ENCODE measurements around the gene L3HYPDH.
"Not testable (repeated sequence)": the region's sequence is repeated elsewhere in the genome, so short reads cannot be mapped to it uniquely, and the experiment has no call there.

Gene L3HYPDH

DNA sequence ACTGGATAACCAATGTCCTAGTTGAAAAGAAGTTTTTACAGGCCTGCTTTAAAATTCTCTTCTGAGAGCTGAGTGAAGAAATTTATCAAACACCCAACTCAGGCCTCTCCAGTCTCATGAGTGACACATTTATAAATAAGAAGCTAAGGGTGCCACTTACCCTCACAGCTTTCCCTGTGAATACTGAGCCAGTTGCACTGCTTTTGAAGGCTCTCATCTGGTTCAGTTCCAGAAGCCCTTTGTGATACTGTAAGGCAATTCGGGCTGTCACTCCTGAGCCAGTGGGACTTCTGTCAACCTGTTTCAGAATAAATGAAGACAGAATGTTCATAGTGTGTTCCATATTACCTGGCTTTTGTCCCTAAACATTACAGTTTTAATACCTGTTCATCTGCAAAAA lies 8.5 kb downstream of the L3HYPDH start:
- no peak for DNase-seq

DNA sequence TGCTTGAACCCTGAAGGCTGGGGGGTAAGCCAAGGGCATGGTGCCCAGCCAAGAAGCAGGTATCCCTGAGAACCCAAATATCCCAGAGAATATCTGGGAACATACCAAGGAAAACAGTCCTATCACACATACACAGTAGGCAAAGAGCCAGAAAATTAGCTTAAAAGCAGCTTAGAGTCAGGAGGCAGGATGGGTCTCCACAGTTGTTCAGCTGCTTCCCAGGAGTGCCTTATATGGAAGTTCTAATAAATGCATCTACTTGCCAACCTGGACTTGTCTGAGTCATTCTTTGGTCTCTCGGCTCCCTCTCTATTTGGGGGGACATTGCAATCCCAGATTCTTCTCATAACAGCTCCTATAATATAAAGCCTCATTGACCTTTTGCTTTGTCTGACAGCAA lies 10.0 kb downstream of the L3HYPDH start:
- DNase-seq = no peak

DNA sequence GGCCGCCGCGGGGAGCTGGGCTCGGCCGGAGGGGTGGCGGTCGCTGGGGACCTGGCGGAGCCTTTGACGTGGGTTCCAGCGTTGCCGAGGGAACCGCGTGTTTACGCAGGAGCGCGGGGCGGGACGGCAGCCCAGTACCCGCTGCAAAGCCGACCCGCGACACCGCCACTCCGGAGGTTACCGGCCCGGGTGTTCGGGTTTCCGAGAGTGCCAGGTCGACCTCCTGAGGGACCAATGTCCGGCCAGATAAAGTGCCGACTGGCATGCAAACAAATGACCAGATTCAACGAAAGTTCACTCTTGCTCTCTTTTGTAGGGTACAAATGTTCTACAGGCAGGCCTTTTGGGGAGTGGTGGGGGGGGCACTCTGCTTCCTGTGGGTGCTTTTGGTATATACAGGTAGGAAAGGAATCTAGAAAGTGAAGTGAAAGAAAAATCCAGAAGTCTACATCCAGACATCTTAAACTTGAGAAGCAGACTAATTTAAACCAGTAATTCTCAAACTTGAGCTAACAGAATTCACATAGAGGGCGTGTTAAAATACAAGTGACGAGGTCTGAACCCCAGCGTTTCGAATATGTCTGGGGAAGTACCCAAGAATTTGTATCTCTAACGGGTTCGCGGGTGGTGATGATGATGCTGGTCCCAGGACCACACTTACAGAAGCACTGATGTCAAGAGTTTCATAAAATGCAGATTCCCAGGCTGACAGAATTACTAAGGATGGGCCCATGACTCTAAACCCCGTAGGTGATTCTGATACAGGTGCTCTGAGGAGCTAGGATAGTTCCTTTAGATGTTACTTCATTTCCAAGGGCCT lies 18.7 kb downstream of the L3HYPDH start, which contains the start of gene GPR135:
Gene GPR135 (minus strand): TSS at position 65 of the 820 bp plus-strand sequence. CDS start 154 bp downstream, outside the sequence.
- DNase-seq = peak; percentile 11 to 40

DNA sequence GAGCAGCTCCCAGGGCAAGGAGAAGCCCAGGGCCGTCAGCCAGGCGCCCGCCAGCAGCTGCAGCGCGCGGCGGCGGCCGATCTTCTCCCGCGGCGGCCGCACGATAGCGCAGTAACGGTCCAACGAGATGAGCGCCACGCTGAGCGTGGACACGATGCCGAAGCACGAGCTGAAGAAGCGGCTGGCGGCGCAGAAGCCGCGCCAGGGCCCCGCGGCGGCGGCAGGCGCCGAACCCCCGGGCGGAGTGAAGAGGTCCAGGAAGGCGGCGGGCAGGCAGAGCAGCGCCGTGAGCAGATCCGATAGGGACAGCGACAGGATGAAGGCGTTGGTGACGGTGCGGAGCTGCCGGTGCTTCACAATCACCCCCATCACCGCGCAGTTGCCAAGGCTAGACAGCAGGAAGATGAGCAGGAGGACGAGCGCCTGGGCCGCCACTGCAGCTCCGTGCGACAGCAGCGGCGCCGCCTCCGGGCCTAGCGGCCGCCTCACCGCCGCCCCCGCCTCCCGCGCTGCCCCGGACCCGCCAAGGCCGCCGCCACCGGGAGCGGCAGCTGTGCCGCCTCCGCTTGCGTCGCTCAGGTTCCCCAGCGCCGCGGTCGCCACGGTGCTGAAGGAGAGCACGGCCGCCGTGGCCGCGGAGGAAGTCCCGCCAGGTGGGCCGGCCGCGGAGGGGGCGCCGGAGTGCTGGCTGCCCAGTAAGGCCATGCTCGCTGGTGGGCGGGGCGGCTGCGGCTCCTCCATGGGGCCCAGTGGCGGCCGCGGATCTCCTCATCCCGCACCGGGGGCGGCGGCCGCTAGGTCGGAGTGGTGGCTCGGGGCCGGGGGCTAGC lies 19.5 kb downstream of the L3HYPDH start:
- DNase-seq = peak in 1 of 2 experiments; percentile 46

DNA sequence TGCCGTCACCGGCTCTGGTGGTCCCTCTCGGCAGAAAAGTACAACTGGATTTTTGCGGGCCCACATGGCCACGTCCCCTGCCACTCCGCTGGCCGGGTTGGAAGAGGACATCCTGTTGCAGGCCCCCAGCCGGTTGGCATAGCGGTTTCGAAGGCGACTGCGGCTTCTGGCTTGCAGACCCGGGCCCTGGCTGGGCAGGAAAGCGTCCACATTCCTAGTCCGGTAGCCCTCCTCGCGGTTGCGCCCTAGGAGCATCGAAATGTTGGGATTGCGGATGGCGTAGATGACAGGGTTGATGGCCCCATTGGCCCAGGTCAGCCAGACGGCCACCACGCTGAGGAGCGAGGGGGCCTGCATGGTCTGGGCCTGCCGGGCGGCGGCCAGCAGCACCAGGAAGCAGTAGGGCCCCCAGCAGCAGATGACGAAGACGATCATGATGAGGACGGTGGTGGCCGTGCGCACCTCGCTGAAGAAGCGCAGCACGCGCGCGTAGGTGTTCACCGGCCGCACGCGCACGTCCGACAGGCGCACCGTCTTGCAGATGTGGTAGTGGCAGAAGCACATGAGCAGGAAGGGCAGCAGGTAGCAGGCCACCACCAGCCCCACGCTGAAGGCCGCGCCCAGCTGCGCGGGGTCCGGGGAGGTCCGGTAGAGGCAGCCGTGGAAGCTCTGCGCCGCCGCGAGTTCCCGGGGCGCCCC lies 20.3 kb downstream of the L3HYPDH start:
- DNase-seq = no peak

DNA sequence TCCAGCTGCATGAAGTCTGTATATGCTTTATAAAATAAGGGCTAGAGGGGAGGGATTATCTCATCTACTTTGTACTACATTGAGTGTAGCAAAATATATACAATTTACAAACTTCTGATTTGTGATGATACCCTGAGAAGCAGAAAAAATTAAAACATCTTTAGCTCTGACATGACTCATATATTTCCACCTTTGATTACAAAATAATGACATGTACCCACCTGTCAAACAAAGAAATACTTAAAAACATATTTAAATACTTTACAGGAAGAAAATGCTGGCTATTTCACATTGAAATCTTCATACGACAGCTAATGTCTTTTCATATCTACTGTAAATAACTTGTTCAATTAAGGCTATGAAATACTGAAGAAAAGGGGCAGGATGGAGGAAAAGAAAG lies 22.3 kb downstream of the L3HYPDH start:
- no peak for DNase-seq

DNA sequence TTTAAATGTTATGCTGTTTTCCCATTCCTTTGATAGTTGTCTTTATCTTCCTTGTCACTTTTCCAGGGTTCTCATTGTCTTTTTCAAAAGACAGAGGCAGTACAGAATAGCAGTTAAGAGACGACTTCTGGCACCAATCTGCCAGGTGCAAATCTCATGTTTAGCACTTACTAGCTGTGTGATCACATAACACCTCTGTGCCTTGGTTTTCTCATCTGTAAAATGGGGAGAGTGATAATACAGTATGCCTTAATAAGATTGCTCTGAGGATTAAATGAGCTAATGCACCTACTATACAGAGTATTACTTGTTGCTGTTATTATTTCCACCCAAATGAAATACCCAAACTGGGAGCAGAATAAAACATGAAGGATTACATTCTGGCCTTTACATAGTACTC lies 23.8 kb downstream of the L3HYPDH start:
- DNase-seq = no peak

DNA sequence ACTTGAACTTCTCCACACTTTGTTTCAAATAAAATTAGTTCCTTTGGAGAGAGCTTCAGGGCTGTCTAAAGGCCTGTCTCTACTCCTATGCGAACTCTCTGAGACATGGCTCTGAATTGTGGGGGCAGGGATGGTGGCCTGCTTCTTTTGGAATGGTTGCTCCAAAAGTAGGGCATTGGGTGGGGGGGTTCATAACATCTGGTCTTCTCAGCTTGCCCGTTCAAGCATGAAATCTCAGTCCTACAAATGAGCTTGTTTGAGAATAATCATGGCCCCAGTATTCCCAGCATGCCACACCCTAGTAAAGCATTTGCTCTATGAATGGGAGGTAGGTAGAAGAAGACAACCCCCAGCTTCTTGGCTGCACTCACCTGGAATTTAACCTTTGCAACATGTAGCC lies 25.7 kb downstream of the L3HYPDH start:
- DNase-seq = no peak

DNA sequence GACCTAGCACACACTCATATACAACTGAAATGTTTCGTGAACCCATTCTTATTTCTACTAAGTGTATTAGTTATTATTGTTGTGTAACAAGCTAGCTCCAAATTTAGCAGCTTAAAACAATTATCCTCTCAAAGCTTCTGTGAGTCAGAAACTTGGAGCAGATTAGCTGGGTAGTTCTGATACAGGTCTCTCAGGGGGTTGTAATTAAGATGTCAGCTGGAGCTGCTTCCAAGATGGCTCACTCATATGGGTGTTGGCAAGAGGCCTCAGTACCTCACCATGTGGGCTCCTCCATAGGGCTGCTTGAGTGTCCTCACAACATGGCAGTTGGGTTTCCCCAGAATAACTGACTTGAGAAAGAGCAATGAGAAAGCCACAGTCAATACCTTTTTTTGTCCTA lies 28.8 kb downstream of the L3HYPDH start:
- no peak for DNase-seq

DNA sequence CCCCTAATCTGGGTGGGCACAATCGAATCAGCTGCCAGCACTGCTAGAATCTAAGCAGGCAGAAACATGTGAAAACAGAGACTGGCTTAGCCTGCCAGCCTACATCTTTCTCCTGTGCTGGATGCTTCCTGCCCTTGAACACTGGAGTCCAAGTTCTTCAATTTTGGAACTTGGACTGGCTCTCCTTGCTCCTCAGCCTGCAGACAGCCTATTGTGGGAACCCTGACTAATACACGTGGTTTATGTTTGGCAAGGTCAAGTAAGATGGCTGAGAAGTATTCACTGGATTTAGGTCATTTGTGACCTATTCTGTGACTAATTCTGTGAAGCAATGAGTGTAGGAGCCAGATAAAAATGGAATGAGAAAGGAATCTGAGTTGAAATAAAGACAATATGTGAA lies 30.1 kb downstream of the L3HYPDH start:
- DNase-seq = no peak

DNA sequence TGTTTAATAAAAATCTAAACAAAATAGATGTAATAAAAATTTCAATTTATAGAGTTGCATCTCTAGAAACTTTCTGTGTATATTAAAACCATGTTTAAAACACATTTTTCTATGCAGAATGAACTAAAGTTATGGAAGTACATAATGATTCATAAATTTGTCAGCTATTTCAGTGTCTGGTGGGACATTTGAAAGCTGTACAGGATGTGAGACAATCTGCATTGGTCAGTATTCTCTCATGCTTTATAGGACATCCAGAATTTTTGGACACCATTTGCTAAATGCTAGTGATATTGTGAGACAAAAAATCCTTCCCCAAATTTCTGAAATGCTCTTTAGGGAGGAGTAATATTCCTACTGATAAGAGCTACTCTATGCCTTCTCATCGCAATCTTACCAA lies 32.4 kb downstream of the L3HYPDH start:
- DNase-seq = no peak

DNA sequence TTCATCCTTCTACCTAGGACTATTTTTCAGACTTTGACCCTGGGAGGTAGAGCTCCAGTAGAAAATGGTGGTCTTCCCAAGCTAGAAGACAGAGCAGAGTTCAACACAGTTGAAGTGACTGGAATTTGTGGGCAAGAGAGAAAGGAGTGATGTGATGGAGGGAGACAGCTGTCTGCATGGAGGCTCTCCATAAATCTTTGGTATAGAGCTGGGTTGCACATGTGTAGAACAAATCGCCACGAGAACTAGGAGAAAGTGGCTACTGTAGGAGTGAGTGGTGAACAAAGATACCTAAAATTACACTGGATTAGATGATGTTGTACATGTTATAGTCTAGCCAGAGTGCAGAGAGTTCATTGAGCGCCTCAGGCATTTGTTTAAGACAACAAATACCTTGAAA lies 33.5 kb downstream of the L3HYPDH start:
- no peak for DNase-seq

DNA sequence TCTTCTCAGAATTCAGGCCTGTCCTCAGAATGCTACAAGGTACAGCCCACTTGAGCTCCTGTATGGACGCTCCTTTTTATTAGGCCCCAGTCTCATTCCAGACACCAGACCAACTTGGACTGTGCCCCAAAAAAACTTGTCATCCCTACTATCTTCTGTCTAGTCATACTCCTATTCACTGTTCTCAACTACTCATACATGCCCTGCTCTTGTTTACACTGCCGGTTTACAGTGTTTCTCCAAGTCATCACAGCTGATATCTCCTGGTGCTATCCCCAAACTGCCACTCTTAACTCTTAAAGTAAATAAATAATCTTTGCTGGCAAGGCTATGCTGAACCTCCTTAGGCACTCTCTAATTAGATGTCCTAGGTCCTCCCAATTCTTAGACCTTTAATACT lies 35.5 kb downstream of the L3HYPDH start:
- DNase-seq = not testable (repeated sequence)

DNA sequence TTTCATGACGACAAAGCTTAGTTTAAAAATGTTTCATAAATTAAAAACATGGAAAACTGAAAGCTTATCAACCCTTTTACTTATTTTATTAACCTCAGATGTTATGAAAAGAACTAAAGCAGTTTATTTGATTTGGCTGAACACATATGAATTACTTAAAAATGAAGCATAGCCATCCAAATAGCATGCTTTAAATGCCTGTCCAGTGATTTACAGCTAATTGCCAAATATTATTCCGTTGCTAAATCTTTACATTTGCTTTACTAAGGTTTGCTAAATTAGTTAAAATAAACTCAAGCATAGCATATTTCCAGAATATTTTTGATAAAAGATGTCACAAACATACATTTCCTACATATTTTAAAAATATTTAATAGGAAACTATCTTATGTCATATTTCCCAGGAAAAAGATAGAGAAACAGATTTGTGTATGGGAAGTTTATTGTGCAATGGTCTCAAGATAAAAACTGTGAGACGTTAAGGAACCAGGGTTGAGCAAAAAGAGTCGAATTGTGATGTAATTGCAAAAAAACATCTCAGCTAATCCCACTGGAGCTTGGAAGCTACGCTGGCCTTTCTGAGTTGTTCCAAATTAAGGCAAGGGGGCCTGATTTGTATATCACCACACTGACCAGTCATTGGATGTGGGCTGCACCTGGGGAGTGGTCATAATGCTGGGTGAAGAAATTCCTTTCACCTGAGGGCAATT lies 44.8 kb downstream of the L3HYPDH start:
- DNase-seq = no peak

DNA sequence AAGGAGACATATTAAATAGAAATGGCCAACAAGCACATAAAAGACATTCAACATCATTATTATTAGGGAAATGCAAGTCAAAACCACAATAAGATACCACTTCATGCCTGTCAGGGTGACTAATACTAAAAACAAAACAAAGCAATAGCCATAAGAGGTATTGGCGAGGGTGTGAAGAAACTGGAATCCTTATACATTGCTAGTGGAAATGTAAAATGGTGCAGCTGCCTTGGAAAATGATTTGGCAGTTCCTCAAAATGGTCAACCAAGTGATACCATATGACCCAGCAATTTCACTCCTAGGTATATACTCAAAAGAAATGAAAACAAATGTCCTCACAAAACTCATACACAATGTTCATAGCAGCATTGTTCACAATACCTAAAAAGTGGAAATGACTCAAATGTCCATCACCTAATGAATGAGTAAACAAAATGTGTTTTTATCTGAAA lies 46.0 kb downstream of the L3HYPDH start:
- DNase-seq = no peak

DNA sequence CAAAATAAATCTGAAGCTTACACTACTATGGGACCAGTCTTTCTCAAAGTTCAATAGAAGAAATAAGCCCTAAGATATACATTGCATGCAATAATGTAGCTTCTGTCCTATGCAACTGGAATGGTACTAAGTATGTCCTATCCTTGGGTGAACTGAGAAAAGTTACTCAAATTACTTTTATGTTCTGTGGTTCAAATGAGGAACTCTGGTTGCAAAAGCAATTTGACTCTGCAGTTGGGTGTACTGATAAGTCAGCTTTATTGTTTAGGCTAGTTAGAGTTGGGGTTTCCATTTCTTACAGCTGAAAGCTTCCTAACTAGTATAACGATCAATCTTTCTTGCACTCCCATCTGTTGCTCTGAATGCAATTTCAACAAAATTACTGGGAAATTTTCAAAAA lies 48.2 kb downstream of the L3HYPDH start:
- no peak for DNase-seq

DNA sequence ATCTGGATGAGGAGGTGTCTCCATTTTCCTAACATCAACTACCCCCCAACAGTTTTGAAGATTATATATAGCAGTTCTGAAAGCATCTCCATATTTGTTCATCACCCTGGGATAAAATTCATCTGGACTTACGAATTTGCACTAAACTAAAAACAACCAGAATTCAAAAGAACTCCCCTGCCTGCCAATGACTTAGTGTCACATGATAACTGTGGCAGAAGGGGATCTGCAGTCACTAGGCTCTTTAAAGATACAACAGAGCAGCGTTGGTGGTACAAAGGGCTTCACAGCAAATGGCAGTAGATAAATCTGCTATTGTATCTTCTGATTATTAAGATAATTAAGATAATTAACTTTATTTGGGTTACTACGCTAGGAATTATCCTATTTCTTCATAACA lies 49.1 kb downstream of the L3HYPDH start:
- DNase-seq = no peak

DNA sequence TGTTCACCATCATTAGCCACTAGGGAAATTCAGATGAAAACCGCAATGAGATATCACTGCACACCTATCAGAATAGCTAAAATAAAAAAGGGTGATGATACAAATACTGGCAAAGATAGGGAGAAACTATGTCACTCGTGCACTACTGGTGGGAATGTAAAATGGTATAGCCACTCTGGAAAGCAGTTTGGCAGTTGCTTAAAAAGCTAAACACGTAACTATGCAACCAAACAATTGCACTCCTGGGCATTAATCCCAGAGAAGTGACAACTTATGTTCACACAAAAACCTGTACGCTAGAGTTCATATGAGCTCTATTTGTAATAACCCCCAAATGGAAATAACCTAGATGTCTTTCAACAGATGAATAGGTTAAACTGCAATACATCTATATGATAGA lies 54.4 kb downstream of the L3HYPDH start:
- no peak for DNase-seq

DNA sequence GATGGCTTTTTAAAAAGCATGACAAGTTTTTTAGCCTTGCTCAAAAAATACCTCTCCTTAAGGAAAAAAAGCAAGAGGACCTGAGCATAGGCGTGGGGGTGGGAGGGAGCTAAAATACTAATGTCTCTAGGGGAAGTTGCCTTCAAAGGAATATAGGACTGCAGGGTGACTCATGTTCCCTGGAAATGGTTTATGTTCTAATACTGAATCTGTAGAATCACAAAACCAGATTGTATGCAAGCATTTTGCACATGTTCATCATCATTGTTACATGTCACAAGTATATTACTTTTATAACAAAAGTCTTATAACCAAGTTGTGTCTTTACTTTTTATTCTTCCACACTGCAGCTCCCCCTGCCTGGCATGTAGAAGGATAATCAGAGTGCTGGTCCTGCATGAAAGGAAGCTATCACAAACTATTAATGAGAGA lies 55.6 kb downstream of the L3HYPDH start:
- peak in 1 of 2 experiments; percentile 6 for DNase-seq

DNA sequence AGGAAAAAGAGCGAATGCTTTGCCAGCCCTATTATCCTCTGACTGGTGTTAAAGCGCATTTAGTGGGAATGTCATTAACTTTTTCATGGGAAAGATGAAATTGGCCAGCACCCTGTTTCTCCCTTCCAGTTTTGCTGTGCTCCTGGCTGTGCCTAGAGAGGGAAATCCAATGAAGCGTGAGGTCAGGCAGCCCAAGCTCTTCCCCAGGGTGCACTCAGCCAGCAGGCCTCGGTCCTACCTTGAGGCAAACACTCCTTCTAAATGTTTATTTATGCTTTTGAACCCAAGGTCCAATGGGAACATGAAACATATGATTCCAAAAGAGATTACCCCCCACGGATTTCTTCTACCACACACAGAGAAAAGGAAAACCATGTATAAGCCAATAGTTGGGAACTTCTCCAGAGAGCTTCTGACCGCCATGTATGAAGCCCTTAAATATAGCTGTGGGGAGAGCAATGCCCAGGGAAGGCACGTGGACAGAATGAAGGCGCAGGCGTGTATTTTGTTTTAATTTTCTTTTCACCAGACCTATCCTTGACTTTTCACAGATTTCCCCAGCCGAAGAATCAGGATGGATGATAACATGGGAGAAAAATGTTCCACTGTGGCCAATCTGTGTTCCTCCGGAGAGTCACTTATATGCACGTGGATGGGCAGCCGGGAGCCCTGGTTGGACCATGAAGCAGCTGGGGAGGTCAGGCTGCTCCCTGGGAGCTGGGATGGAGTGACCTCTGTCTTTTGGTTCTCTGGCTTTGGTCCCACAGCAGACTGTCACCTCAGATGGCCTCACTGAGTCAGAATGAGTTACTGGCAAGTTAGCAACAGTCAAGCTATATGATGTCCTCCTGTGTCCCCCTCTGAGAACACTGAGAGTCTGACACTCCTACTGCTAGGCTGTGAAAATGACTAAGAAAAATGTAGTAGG lies 56.3 kb downstream of the L3HYPDH start:
- no peak for DNase-seq

DNA sequence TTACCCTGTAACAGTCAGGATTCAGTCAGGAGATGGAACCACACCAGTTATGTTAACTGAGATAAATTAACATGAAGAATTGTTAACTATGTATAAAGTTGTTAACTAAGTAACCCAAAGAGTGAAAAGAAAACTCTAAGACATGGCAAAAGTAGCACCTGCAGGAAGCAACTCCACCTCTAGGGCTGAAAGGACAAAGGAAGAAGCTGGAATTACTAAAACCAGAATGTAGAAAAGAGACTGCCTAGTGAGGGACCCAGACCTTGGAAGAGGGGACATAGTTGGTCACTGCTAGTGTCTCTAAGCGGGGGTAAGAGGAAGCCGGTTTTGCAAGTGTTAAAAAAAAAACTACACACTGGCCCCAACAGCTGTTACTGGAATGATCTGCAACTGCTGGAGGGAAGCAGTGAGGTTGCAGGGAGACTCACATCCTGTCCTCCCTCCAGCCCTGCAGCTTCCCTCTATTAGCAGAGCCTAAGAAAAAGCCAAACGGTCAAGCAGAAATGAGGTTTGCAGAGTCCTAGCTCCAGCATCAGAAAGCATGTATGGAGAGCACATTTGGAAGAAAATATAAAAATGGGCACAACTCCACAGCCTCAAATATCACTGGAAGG lies 58.8 kb downstream of the L3HYPDH start:
- DNase-seq = no peak

Measured in SW 1271 (cell line).